GM18868 (cell line): ENCODE results near the gene DLD.
"Not testable (repeated sequence)": the region's sequence is repeated elsewhere in the genome, so short reads cannot be mapped to it uniquely, and the experiment has no call there.

ENCODE experiments used
- ATAC-seq: cut with Tn5 transposase; IDR thresholded peaks from one replicate; pipeline ENCODE4 v1.9.1; 2021; ENCODE audit warnings: mild to moderate bottlenecking, moderate library complexity; ENCODE audit not compliant: unreplicated experiment

The DLD gene

GRCh38 chr7:107943018-107943417 is 52.0 kb downstream of the DLD start:
- ATAC-seq: no peak

- ATAC-seq: no peak
These were observed 53.6 kb downstream of the DLD start for GRCh38 chr7:107944411-107945169.

- ATAC-seq: no peak
These were observed 54.3 kb downstream of the DLD start for GRCh38 chr7:107945332-107945731.

GRCh38 chr7:107946451-107946850 is 55.5 kb downstream of the DLD start:
- no peak for ATAC-seq

- no peak for ATAC-seq
These were observed 55.9 kb downstream of the DLD start for GRCh38 chr7:107946881-107947280.

GRCh38 chr7:107948645-107949442 is 57.9 kb downstream of the DLD start:
- ATAC-seq: no peak

GRCh38 chr7:107949443-107949935 is 58.5 kb downstream of the DLD start:
- no peak for ATAC-seq

GRCh38 chr7:107951172-107951787 is 60.3 kb downstream of the DLD start:
- no peak for ATAC-seq

GRCh38 chr7:107951896-107952295 is 60.9 kb downstream of the DLD start:
- ATAC-seq: no peak

- no peak for ATAC-seq
These were observed 62.4 kb downstream of the DLD start for GRCh38 chr7:107953265-107953923.

- ATAC-seq: no peak
These were observed 62.9 kb downstream of the DLD start for GRCh38 chr7:107953924-107954303.

- ATAC-seq: no peak
These were observed 64.4 kb downstream of the DLD start for GRCh38 chr7:107955394-107955793.

- not testable (repeated sequence) for ATAC-seq
These were observed 66.0 kb downstream of the DLD start for GRCh38 chr7:107956950-107957349.

GRCh38 chr7:107957436-107957835 is 66.5 kb downstream of the DLD start:
- ATAC-seq: no peak

- ATAC-seq: no peak
These were observed 68.0 kb downstream of the DLD start for GRCh38 chr7:107958764-107959526.

GRCh38 chr7:107959527-107959898 is 68.5 kb downstream of the DLD start:
- ATAC-seq: no peak

GRCh38 chr7:107960272-107960671 is 69.3 kb downstream of the DLD start:
- ATAC-seq: no peak

GRCh38 chr7:107961405-107961804 is 70.4 kb downstream of the DLD start:
- no peak for ATAC-seq

GRCh38 chr7:107962817-107963216 is 71.8 kb downstream of the DLD start:
- ATAC-seq: no peak

GRCh38 chr7:107964510-107964909 is 73.5 kb downstream of the DLD start:
- ATAC-seq: no peak
